ENCODE results near the gene TREML4. TPM values are rescaled to one million over a fixed set of nuclear protein-coding genes. Genes with fewer than 3 reads are reported as not detected.

TREML4 gene
- polyA plus RNA-seq, 1 experiment: not detected

DNA sequence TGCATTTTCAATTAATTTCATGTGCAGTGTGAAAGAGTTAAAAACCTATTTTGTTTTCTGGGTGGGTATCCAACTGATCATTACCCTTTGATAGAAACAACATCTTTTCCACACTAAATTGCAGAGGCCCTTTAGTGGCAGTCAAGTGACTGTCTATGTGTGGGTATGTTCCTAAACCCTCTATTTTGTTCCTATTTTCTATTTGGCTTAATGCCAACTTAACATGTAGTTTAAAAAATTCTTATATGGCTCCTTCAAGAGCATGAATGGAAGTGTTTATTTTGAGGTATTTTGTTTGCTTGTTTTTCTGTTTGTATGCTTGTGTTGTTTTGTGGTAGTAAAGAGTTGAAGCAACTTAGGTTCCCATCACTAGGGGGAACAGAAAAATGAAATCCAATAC lies 38.4 kb downstream of the TREML4 start:
- no peaks in the 10 kb centered on the region for H3K27me3 ChIP-seq (ENCODE audit: control insufficient read depth, insufficient read depth, low read length)
- ChIA-PET POLR2A (no interaction called here), CTCF (no interaction called here)
- no peak overlapping the region for H3K27ac ChIP-seq (ENCODE audit: low read depth, low read length)
- no peak for DNase-seq (ENCODE audit: low read depth, low spot score)
- TF ChIP-seq, protein P1, sequence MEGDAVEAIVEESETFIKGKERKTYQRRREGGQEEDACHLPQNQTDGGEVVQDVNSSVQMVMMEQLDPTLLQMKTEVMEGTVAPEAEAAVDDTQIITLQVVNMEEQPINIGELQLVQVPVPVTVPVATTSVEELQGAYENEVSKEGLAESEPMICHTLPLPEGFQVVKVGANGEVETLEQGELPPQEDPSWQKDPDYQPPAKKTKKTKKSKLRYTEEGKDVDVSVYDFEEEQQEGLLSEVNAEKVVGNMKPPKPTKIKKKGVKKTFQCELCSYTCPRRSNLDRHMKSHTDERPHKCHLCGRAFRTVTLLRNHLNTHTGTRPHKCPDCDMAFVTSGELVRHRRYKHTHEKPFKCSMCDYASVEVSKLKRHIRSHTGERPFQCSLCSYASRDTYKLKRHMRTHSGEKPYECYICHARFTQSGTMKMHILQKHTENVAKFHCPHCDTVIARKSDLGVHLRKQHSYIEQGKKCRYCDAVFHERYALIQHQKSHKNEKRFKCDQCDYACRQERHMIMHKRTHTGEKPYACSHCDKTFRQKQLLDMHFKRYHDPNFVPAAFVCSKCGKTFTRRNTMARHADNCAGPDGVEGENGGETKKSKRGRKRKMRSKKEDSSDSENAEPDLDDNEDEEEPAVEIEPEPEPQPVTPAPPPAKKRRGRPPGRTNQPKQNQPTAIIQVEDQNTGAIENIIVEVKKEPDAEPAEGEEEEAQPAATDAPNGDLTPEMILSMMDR (IDR thresholded peaks at IDR 0.05; ENCODE audit: low read depth, low read length): no peak
- H3K9me3 ChIP-seq (ENCODE audit: control insufficient read depth, insufficient read depth, low read length): no peaks in the 10 kb centered on the region
- no peak overlapping the region for H3K4me3 ChIP-seq (ENCODE audit: low read depth, low read length)

DNA sequence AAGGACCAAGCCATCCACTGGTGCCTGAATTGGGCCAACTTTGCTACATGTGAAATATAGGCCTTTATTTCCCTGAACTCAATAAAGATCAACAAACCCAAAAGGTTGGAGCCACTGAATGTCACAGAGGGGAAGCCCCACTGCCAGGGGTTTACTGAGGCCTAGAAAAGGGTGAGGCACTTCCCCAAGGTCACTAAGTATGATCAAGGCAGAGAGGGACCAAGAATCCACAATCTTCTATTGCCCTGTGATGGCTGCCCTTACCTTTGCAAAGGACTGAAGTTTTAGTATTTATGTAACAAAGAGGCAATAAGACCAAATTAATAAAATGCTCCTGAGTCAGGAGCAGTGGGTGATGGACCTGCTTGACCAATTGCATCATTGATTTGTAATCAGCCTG lies 40.3 kb downstream of the TREML4 start:
- no peak for DNase-seq (ENCODE audit: low read depth, low spot score)
- H3K9me3 ChIP-seq (ENCODE audit: control insufficient read depth, insufficient read depth, low read length): no peaks in the 10 kb centered on the region
- POLR2A ChIA-PET: no interaction called here
- CTCF ChIA-PET: no interaction called here
- no peak overlapping the region for H3K27ac ChIP-seq (ENCODE audit: low read depth, low read length)
- H3K27me3 ChIP-seq (ENCODE audit: control insufficient read depth, insufficient read depth, low read length): no peaks in the 10 kb centered on the region
- TF ChIP-seq, protein P1 (IDR thresholded peaks at IDR 0.05; ENCODE audit: low read depth, low read length): no peak
- H3K4me3 ChIP-seq (ENCODE audit: low read depth, low read length): no peak overlapping the region

DNA sequence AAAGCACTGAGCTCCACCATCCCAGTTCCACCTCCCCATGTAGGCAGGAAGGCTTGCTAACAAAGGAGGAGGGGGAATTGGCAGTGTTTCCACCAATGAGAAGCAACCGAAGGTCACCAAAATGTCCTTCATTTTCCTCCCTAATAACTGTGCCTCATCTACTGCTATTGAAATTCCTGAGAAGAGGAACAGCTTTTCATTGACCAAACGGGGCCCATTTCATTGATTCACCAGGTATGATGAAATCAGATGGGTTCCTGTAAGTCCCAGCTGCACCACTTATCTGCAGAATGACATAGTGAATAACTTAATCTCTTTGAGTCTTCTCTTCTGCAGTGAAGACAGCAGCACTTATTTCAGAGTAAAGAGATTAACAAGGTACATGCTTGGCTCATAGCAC lies 41.0 kb downstream of the TREML4 start:
- H3K4me3 ChIP-seq (ENCODE audit: low read depth, low read length): no peak overlapping the region
- H3K27ac ChIP-seq (ENCODE audit: low read depth, low read length): no peak overlapping the region
- no peak for DNase-seq (ENCODE audit: low read depth, low spot score)
- no peaks in the 10 kb centered on the region for H3K27me3 ChIP-seq (ENCODE audit: control insufficient read depth, insufficient read depth, low read length)
- H3K9me3 ChIP-seq (ENCODE audit: control insufficient read depth, insufficient read depth, low read length): no peaks in the 10 kb centered on the region
- CTCF ChIA-PET: no interaction called here
- TF ChIP-seq, protein P1 (IDR thresholded peaks at IDR 0.05; ENCODE audit: low read depth, low read length): no peak
- POLR2A ChIA-PET: no interaction called here

DNA sequence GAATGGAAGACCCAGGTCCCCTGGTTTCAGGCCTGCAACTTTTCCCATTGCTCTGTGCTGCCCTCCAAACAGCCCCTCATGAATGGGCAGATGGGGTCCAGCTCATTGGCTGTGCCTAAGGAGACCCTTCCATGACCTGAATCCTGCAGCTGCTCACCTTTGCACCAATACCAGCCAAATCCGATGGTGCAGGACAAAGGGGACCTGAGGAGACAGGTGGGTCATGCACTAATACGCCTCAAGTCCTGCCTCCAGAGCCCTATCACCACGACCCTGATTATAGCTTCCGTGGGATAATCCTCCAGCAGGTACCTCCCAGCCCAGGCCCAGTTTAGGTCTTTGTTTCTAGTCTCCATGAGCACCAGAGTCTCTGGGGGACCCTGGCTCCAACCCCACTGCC lies 41.6 kb downstream of the TREML4 start:
- POLR2A ChIA-PET: no interaction called here
- no peak overlapping the region for H3K4me3 ChIP-seq (ENCODE audit: low read depth, low read length)
- no peaks in the 10 kb centered on the region for H3K27me3 ChIP-seq (ENCODE audit: control insufficient read depth, insufficient read depth, low read length)
- no peak overlapping the region for H3K27ac ChIP-seq (ENCODE audit: low read depth, low read length)
- H3K9me3 ChIP-seq (ENCODE audit: control insufficient read depth, insufficient read depth, low read length): no peaks in the 10 kb centered on the region
- TF ChIP-seq, protein P1 (IDR thresholded peaks at IDR 0.05; ENCODE audit: low read depth, low read length): no peak
- no peak for DNase-seq (ENCODE audit: low read depth, low spot score)
- CTCF ChIA-PET: no interaction called here

DNA sequence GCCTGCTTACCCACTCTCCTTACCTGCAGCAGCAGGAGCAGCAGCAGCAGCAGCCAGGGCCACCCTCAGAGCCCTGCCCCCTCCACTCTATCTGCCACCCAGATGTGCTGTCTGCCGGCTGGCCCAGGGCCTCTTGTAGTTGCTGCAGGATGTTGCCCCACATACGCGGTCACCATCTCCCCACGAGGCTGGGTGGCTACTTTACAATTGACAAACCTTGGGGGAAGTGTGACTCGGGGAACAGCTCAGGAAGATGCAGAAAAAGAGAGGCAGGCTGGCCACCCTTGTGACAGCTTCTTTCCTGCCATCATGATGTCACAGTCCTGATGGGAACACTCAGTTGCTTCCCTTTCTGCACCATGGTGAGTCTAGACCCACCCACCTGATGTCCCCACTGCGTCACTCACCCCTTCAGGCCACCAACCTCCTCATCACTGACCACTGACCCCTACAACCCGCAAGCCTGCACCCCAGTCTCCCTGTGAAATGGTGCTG lies 43.8 kb downstream of the TREML4 start:
- Histone ChIP-seq H3K27ac (ENCODE audit: low read depth, low read length) (no peak overlapping the region), H3K27me3 (ENCODE audit: control insufficient read depth, insufficient read depth, low read length) (peaks cover 8% of the 10 kb centered on the region), H3K9me3 (ENCODE audit: control insufficient read depth, insufficient read depth, low read length) (no peaks in the 10 kb centered on the region), H3K4me3 (ENCODE audit: low read depth, low read length) (no peak overlapping the region)
- TF ChIP-seq, protein P1 (IDR thresholded peaks at IDR 0.05; ENCODE audit: low read depth, low read length): no peak
- DNase-seq (ENCODE audit: low read depth, low spot score): no peak
- ChIA-PET CTCF (no interaction called here), POLR2A (no interaction called here)
